ENCODE measurements around the gene RBM10. TPM values are rescaled to one million over a fixed set of nuclear protein-coding genes. Genes with fewer than 3 reads are reported as not detected.

The RBM10 gene
- total RNA-seq, 4 donors from 2014 or later, result 25.3 to 38.4 (median 29.8) TPM

GRCh38 chrX:47169273-47169672, 24.3 kb downstream of the RBM10 start:
- TF ChIP-seq POLR2AphosphoS5 (IDR thresholded peaks at IDR 0.05) (no peak), EP300 (IDR thresholded peaks at IDR 0.05) (no peak), CTCF (IDR thresholded peaks at IDR 0.05) (no peak), POLR2A (IDR thresholded peaks at IDR 0.05; ENCODE audit: low read depth) (no peak)
- no peak for DNase-seq (ENCODE audit: extremely low spot score)
- H3K36me3 ChIP-seq, result peaks cover 9 to 54% (median 47%) of the 10 kb centered on the region in 4 donors
- no peak overlapping the region for H3K4me3 ChIP-seq
- H3K27ac ChIP-seq (replicated peaks in 1 of 4), result no peak overlapping the region
- H3K4me1 ChIP-seq, result peaks cover 6 to 13% (median 10%) of the 10 kb centered on the region in 4 donors
- 93% methylated on average over 17 of the region's 19 CpGs for WGBS
- H3K9me3 ChIP-seq, result no peaks in the 10 kb centered on the region
- no peaks in the 10 kb centered on the region for H3K27me3 ChIP-seq
- intact Hi-C loops (cut with DNase I), result no loop called here

- 64% methylated on average over 10 of the region's 13 CpGs for WGBS
- intact Hi-C loops (cut with DNase I), result no loop called here
- H3K27me3 ChIP-seq, result no peaks in the 10 kb centered on the region
- no peak for DNase-seq (ENCODE audit: extremely low spot score)
- H3K4me1 ChIP-seq, result peaks cover 6 to 13% (median 10%) of the 10 kb centered on the region in 4 donors
- no peak overlapping the region for H3K27ac ChIP-seq (replicated peaks in 1 of 4)
- TF ChIP-seq EP300 (IDR thresholded peaks at IDR 0.05), result no peak
- no peak for TF ChIP-seq CTCF (IDR thresholded peaks at IDR 0.05)
- TF ChIP-seq POLR2A (IDR thresholded peaks at IDR 0.05; ENCODE audit: low read depth), result no peak
- TF ChIP-seq POLR2AphosphoS5 (IDR thresholded peaks at IDR 0.05), result no peak
- H3K9me3 ChIP-seq, result no peaks in the 10 kb centered on the region
- H3K4me3 ChIP-seq, result no peak overlapping the region
- H3K36me3 ChIP-seq, result peaks cover 9 to 61% (median 53%) of the 10 kb centered on the region in 4 donors
Measured at GRCh38 chrX:47169726-47170515, 24.9 kb downstream of the RBM10 start.

GRCh38 chrX:47170861-47171692, 26.1 kb downstream of the RBM10 start:
- TF ChIP-seq EP300 (IDR thresholded peaks at IDR 0.05) (no peak), POLR2A (IDR thresholded peaks at IDR 0.05; ENCODE audit: low read depth) (no peak), CTCF (IDR thresholded peaks at IDR 0.05) (no peak), POLR2AphosphoS5 (IDR thresholded peaks at IDR 0.05) (no peak)
- no peak overlapping the region for H3K4me3 ChIP-seq
- no peaks in the 10 kb centered on the region for H3K27me3 ChIP-seq
- no peak for DNase-seq (ENCODE audit: extremely low spot score)
- intact Hi-C loops (cut with DNase I), result no loop called here
- 84% methylated on average over 26 of the region's 34 CpGs for WGBS
- H3K36me3 ChIP-seq, result peaks cover 9 to 72% (median 65%) of the 10 kb centered on the region in 4 donors
- H3K27ac ChIP-seq (replicated peaks in 1 of 4), result no peak overlapping the region
- H3K9me3 ChIP-seq, result no peaks in the 10 kb centered on the region
- H3K4me1 ChIP-seq, result peaks cover 6 to 13% (median 10%) of the 10 kb centered on the region in 4 donors

GRCh38 chrX:47171996-47172395, 27.0 kb downstream of the RBM10 start:
- TF ChIP-seq CTCF (IDR thresholded peaks at IDR 0.05) (no peak), POLR2AphosphoS5 (IDR thresholded peaks at IDR 0.05) (no peak), POLR2A (IDR thresholded peaks at IDR 0.05; ENCODE audit: low read depth) (no peak), EP300 (IDR thresholded peaks at IDR 0.05) (no peak)
- H3K36me3 ChIP-seq, result peaks cover 13 to 81% (median 73%) of the 10 kb centered on the region in 4 donors
- 81% methylated on average over 2 of the region's 2 CpGs for WGBS

More at GRCh38 chrX:47171996-47172395, 27.0 kb downstream of the RBM10 start:
- H3K27ac ChIP-seq (replicated peaks in 1 of 4), result no peak overlapping the region
- peaks cover 6 to 13% (median 10%) of the 10 kb centered on the region in 4 donors for H3K4me1 ChIP-seq
- H3K4me3 ChIP-seq, result no peak overlapping the region
- no peaks in the 10 kb centered on the region for H3K27me3 ChIP-seq
- intact Hi-C loops (cut with DNase I), result no loop called here
- no peak for DNase-seq (ENCODE audit: extremely low spot score)
- no peaks in the 10 kb centered on the region for H3K9me3 ChIP-seq
